GM19397 (cell line): ENCODE data around the gene C1QTNF9.
"Not testable (repeated sequence)": the region's sequence is repeated elsewhere in the genome, so short reads cannot be mapped to it uniquely, and the experiment has no call there.

ENCODE experiments used
- ATAC-seq: cut with Tn5 transposase; IDR thresholded peaks from one replicate; pipeline ENCODE4 v1.9.1; 2021; ENCODE audit warnings: mild to moderate bottlenecking, moderate library complexity; ENCODE audit not compliant: unreplicated experiment

C1QTNF9 gene

DNA sequence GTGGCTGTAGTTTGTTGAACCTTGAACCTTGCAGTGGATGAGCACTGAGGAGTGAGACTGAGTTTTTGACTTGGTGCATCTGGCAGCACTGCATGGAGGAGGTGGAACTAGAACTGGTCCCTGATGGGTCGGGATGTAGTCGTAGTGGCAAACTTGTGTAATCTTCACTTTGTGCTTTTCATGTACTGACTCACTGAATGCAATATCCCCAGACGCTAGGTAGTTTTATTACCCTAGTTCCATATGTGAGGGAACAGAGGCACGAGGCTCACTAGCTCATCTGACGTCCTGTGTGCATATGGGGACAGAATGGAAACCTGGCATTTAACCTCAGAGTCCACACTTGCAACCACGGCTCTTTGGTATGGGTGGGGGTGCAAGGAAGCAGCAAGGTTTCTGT, 10.3 kb downstream of the C1QTNF9 start:
- not testable (repeated sequence) for ATAC-seq

DNA sequence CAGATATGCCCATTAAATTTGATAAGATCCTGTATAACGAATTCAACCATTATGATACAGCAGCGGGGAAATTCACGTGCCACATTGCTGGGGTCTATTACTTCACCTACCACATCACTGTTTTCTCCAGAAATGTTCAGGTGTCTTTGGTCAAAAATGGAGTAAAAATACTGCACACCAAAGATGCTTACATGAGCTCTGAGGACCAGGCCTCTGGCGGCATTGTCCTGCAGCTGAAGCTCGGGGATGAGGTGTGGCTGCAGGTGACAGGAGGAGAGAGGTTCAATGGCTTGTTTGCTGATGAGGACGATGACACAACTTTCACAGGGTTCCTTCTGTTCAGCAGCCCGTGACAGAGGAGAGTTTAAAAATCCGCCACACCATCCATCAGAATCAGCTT, 12.0 kb downstream of the C1QTNF9 start:
- ATAC-seq = not testable (repeated sequence)

DNA sequence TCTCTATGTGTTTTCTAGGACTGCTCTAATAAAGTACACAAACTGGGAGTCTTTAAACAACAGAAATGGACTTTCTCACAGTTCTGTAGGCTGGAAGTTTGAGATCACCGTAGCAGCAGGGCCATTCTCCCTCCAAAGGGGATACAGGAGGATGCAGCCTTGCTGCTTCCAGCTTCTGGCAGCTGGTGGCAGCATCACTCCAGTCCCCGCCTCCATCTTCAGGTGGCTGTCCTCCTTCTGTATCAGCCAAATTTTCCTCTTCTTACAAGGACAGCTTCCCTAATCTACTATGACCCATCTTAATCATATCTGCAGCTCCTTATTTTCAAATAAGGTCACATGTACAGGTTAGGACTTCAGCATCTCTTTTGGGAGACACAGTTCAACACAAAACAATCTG, 13.1 kb downstream of the C1QTNF9 start:
- not testable (repeated sequence) for ATAC-seq

DNA sequence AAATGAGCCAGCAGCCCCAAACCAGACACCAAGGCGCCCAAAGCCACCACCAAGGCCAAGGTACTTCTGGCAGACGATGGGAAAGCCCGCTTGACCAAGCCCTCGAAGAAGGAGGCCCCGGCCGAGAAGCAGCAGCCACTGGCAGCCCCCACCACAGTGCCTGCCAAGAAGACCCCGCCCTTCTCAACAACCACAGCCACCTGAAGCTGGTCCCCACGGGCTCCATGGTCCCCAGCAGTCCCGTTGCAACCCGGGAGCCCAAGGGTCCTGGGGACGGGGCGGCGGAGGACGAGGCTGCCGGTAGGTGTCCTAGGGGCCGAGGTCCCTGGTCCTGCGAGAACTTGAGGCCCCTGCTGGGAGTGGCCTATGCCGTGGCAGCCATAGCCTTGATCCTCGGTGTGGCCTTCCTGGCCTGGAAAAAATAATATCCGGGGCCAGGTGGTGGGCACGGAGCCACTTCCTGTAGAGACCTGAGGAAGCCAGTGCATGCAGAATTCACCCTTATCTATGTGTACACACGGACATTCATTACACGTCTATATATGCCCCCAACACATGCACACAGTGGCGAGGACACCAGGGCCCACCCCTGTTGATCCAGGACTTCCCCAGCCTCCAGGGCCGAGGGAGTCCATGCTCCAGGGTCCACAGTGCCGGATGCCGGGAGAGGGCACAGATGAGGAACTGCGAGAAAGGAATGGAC, 13.8 kb downstream of the C1QTNF9 start:
- no peak for ATAC-seq

DNA sequence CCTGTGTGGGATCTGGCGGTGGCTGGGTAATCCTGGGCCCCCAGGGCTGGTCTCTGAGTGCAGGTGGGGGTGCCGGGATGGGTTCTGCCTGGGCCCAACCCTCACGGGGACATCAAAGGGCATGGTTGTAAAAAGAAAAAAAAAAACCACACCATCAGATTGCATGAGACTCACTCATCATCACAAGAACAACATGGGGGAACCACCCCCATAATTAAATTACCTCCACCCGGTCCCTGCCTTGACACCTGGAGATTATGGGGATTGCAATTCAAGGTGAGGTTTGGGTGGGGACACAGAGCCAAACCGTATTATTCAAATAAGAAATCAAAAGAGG, 14.3 kb downstream of the C1QTNF9 start:
- no peak for ATAC-seq

DNA sequence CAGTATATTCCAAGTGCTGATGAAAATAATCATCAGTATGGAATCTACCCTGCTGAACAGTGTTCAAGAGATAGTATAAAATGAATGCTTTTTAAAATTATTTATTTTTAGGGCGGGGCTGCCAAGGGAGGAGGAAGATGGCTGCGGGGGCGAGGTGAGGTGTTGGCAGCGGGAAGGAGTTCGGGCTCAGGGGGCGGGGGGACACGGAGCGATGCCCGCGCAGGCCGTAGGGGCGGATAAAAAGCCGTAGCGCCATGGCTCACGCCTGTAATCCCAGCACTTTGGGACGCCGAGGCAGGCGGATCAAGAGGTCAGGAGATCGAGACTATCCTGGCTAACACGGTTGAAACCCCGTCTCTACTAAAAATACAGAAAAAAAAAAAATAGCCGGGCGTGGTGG, 18.2 kb downstream of the C1QTNF9 start:
- ATAC-seq = not testable (repeated sequence)

DNA sequence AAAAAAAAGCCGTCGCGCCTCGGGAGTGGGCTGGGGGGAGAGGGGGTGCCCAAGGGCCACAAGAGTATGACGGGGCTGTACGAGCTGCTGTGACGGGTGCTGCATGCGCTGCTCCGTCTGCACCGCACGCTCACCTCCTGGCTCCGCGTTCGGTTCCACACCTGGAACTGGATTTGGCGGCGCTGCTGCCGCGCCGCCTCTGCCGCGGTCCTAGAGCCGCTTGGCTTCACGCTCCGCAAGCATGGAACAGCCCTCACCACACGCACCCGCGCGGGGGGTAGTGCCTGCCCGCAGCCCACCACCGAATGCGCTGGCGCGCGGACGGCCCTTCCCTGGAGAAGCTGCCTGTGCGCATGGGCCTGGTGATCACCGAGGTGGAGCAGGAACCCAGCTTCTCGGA, 18.8 kb downstream of the C1QTNF9 start:
- ATAC-seq = no peak

DNA sequence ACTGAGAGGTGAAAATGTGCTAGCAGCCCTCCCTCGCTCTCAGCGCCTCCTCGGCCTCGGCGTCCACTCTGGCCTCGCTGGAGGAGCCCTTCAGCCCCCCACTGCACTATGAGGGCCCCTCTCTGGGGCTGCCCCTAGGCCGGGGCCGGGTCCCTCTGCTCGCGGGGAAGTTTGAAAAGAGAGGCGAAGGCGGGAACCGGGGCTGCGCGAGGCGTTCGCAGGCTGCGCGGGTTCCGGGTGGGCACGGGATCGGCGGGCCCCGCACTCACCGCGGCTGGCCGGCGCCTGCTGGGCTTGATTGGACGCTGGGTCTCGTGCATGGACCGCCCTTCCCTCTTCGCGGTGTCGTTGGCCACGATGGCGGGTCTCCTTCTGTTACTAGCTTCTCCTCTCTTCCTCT, 29.3 kb downstream of the C1QTNF9 start:
- no peak for ATAC-seq

DNA sequence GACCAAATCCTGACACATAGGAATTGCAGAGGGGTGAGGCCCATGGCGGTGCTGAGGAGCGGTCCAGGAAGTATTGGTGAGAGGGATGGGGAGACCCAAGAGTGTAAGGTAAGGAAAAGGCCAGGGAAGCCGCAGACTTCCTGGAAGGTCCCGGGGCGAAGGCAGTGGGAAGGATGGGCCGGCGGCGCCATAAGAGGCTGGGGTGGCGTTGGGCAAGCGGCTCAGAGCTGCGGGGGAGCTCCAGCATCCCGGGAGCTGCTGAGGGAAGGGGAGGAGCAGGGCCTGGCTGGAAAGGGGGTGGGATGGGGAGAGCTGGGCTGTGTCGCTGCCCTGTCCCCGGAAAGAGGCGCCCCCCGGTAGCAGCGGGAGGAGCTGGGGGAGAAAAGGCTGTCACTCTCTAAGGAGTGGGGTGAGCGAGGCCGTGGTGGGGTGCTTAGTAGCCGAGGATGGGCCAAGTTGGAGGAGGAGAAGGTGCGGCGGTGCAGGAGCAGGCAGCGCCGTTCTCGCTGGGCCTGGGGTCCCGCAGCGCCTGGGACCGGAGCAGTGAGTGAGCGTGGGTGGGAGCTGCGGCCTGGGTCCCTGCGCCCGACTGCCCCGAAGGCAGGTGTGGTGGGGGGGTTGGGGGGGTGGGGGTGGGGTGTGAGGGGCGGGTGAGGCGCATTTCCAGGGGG, 30.7 kb downstream of the C1QTNF9 start:
- ATAC-seq = no peak

DNA sequence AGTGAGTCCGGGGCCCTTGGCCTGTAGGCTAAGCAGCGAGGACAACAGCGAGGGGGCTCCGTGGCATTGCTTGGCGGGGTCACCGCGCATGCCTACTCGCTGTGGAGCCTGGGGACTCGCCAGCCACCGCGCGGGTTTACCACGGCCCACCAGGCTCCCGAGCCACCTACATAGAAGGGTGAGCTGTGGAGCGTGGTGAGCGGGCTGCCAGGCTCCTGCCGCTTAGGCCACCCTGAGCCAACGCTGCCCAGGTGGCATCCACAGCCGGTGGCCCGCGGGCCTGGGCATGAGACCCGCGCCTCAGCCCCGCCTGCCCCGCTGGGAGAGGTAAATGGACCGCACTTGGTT, 31.2 kb downstream of the C1QTNF9 start:
- no peak for ATAC-seq

DNA sequence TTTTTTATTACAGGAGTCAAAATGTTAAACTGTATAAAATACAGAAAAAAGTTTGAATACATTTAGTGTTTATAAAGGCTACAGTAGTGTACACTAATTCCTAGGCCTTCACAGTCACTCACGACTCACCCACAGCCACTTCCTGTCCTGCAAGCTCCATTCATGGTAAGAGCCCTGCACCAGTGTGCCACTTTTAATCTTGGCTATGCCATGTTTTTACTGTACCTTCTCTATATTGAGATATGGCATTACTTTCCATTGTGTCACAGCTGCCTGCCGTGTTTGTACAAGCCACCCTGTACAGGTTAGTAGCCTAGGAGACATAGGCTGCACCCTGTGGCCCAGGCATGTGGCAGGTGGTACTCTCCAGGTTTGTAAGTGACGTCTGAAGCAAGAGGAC, 32.1 kb downstream of the C1QTNF9 start:
- ATAC-seq = no peak

DNA sequence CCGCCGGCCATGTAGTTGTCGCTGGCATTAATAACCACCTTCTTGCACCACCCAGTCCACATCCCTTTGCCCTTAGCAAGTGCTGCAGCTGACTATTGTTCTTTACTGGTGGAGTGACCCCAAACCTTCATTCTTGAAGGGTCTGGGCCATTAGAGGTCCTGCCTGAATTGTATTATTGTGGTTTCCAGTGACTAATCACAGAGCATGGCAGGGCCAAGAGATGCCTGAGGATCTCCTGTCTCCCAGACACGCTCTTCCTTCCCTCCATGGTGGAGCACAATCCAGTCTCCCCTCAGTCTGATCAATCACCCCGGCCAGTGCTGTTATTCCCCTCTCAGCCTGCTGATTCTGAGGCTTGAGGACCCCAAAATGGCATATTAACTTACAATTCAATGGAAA, 39.0 kb downstream of the C1QTNF9 start:
- ATAC-seq = no peak

DNA sequence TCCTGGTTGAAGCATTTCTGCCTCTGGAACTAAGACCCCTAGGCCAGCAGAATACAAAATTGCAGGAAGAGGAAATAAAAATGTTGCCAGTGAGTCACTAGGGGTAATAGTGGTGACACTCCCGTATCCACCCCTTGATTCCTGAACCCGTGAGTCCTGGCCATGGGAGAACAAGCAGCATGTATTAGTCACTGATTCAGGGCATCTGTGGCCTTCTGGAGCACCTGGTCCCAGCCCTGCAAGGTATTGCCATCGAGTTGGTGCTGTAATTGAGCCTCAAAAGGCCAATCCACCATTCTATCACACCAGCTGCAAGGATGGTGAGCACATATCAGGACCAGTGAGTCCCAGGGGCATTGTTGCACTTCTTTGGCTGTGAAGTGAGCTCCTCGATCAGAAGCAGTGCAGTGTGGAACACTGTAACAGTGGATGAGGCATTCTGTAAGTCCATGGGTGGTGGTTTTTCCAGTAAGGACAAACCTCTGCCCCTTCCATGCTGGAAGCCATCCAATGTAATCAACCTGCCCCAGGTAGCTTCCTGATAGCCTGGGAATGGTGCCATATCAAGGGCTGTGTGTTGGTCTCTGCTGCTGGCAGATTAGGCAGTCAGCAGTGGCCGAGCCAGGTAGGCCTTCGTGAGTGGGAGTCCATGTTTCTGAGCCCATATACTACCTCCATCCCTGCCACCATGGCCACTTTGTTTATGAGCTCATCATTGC, 39.6 kb downstream of the C1QTNF9 start:
- no peak for ATAC-seq

DNA sequence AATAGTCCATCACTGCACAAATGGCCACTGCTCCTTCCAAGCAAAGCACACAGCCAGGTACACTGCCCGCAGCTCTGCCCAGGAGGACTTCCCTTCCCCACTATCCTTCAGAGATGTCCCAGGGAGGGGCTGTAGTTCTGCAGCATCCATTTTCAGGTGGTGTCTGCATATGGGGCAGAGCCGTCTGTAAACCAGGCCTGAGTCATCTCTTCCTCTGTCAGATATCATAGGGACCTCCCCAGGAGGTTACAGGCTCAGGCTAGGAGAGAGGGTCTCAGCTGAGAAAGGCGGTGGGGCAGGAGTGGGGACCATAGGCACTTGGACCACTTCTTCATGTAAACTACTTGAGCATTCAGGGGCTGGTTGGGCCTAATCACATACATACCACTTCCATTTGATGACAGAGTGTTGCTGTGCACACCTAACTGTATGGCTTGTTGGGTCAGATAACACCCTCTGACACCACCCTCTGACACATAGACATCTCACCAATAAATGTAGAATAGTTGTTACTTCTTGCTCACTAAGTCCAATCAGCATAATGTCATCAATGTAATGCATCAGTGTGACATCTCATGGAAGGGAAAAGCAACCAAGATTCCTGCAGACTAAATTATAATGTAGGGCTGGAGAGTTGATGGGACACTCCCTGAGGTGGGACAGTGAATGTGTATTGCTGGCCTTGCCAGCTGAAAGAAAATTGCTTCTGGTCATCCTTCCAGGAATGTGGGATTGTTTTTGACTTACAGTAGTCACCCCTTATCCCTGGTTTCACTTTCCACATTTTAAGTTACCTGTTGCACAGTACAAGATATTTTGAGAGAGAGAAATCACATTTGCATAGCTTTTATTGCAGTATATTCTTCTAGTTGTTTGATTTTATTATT, 40.6 kb downstream of the C1QTNF9 start:
- ATAC-seq = not testable (repeated sequence)

DNA sequence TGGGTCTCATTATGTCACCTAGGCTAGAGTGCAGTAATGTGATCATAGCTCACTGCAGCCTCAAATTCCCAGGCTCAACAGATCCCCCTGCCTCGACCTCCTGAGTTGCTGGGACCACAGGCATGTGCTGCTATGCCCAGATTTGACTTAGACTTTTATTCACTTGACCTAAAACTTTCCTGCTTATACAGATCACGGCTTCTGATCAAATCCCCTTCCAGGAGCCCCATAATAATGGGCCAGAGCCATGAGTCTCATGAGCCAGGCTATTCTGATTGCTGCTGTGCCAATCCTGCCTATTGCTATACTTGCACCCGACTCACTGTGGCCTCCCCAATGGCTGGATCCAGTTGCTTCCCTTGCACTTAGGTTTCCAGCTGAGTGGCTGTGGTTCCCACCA, 42.0 kb downstream of the C1QTNF9 start:
- no peak for ATAC-seq

DNA sequence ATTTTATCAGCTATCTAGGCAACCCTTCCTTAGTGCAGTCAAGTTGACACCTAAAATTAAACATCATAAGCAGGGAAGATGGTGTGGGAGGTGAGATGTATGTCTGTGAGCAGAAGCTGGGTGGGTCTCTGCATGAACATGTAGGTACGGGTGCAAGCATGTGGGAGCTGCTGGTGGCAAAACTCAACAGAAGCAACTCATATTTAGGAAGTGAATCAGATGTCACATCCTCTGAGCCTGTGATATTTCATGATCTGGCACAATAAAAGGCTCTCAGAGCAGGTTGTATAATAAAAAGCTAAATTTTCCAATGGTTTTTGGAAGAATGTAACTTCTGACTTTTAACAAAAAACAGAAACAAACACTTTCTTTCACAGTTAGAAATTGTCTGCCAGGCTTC, 44.4 kb downstream of the C1QTNF9 start:
- ATAC-seq = no peak

DNA sequence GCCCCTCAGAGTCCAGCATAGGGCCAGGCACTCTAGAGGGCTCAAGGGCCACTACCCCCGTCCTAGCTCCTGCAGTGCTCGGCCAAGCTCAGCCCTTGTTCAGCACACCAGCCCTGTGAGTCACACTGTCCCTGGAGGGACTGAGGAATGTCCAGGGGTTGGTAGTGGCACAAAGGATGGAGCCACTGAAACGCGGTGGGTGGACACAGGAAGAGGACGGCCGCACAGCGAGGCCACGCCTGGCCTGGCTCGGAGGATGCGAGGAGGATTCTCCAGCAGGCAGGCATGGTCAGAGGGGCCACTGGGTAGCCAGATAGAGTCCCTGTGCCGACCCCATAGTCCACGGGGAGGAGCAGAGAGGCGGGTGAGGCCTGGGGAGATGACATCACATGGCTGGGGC, 45.7 kb downstream of the C1QTNF9 start:
- no peak for ATAC-seq

DNA sequence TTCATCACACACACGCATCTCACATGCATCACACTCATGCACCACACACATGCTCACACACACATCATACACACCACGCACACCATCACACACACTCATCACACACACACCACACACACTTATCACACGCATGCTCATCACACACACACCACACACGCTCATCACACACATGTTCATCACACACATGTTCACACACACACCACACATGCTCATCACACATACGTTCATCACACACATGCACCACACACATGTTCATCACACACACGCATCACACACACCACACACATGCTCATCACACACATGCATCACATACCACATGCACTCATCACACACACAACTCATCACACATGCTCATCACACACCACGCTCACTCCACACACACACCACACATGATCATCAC, 46.9 kb downstream of the C1QTNF9 start:
- no peak for ATAC-seq

DNA sequence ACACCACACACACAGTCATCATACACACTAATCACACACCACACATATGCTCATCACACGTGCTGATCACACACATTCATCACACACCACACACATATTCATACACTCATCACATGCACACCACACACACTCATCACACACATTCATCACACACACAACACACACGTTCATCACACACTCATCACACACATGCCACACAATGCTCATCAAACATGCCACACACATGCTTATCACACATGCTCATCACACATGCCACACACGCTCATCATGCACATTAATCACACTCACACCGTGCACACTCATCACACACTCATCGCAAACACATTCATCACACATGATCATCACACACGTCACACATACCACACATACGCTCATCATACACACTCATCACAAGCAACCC, 47.5 kb downstream of the C1QTNF9 start:
- ATAC-seq = no peak

DNA sequence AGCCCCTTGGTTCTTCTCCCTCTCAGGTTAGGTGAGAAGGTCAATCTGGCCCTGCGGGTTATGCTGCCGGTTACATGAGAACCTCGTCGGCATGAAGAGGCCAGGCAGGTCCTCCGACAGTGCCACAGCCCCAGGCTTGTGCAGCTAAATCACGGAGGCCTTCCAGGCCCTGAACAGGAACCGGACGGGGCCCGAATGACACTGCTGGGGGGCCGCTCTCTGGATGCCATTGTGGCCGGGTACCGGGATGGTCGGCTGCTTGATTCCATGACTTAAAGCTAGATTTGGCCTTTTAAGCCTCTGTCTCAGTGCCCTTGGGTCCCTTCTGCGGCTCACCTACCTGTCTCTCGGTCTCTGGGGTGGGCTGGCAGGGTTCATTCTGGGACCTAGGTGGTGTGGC, 48.4 kb downstream of the C1QTNF9 start:
- ATAC-seq = no peak

DNA sequence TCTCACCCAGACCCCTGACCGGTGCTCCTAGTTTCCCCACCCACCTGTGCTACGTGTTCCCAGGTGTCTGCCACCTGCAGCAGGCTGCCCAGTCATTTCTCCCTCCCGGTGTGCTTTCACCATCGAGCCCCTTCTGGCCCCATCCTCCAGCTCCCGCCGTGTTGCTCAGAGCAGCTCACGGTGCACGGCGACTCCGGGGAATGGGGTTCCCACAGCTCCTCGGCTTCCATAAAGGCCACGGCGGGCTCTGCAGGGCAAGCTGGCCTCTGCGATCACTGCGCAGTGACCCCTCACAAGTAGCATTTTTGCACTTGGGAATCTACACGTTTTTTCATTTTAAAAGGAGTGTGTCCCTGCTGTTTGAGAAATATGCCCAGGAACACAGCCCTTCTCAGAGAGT, 49.5 kb downstream of the C1QTNF9 start:
- ATAC-seq = not testable (repeated sequence)
